Nephron progenitor cell (in vitro differentiated cells): Measurements from ENCODE around the gene PTK7.

Source experiments
- DNase-seq: peaks from one replicate; pipeline ENCODE4 v3.0.0; 2021
- H3K27ac Mint-ChIP-seq: 2 replicates; pipeline ENCODE4 v1.8.0; 2021; ENCODE audit warnings: mild to moderate bottlenecking, moderate library complexity, mixed read lengths
- H3K27me3 Mint-ChIP-seq: 2 replicates; pipeline ENCODE4 v1.8.0; 2021; ENCODE audit warnings: mild to moderate bottlenecking, low read depth, mixed read lengths; ENCODE audit not compliant: poor library complexity
- H3K36me3 Mint-ChIP-seq: 2 replicates; pipeline ENCODE4 v1.8.0; 2021; ENCODE audit warnings: low read depth, mixed read lengths
- H3K4me1 Mint-ChIP-seq: 2 replicates; pipeline ENCODE4 v1.8.0; 2021; ENCODE audit warnings: mixed read lengths
- H3K4me3 Mint-ChIP-seq: 2 replicates; pipeline ENCODE4 v1.8.0; 2021; ENCODE audit warnings: mild to moderate bottlenecking, moderate library complexity, mixed read lengths
- H3K9me3 Mint-ChIP-seq: 2 replicates; pipeline ENCODE4 v1.8.0; 2021; ENCODE audit warnings: mild to moderate bottlenecking, moderate library complexity, mixed read lengths
- CTCF ChIP-seq: fragments of 200-600 bp; sonication (generic); IDR thresholded peaks from 2 replicates; pipeline ENCODE4 v1.5.0; 2021; ENCODE audit warnings: antibody characterized with exemption

PTK7 gene

GRCh38 chr6:43163899-43164298 lies 87.8 kb downstream of the PTK7 start:
- no peak overlapping the region for H3K4me3 Mint-ChIP-seq
- TF ChIP-seq CTCF: no peak
- H3K27me3 Mint-ChIP-seq: no peaks in the 10 kb centered on the region
- peaks cover 30% of the 10 kb centered on the region for H3K36me3 Mint-ChIP-seq
- H3K27ac Mint-ChIP-seq: no peak overlapping the region
- no peak for DNase-seq
- no peaks in the 10 kb centered on the region for H3K9me3 Mint-ChIP-seq
- H3K4me1 Mint-ChIP-seq: peaks cover 10% of the 10 kb centered on the region

GRCh38 chr6:43170417-43170930 lies 94.4 kb downstream of the PTK7 start:
- no peak for TF ChIP-seq CTCF
- H3K4me1 Mint-ChIP-seq: peaks cover 52% of the 10 kb centered on the region
- H3K9me3 Mint-ChIP-seq: no peaks in the 10 kb centered on the region
- peaks cover 4% of the 10 kb centered on the region for H3K27me3 Mint-ChIP-seq
- peak; percentile 65 for DNase-seq
- peaks cover 7% of the 10 kb centered on the region for H3K36me3 Mint-ChIP-seq
- H3K27ac Mint-ChIP-seq: peak overlapping the region; percentile 98
- H3K4me3 Mint-ChIP-seq: peak overlapping the region; percentile 86

- Mint-ChIP-seq H3K4me1 (peaks cover 52% of the 10 kb centered on the region), H3K27ac (peak within 1 kb of the TSS; percentile 98), H3K27me3 (peaks cover 6% of the 10 kb centered on the region), H3K4me3 (peak within 1 kb of the TSS; percentile 94), H3K9me3 (no peaks in the 10 kb centered on the region), H3K36me3 (peaks cover 10% of the 10 kb centered on the region)
- DNase-seq: peak; percentile 99
- peak; percentile 41 for TF ChIP-seq CTCF
Measured at GRCh38 chr6:43170931-43171706, 95.0 kb downstream of the PTK7 start, which contains the start of gene SRF. TSS of gene SRF (plus strand) at chr6:43171269. CDS start at chr6:43171657, 388 bp downstream.

GRCh38 chr6:43171707-43172103 lies 95.6 kb downstream of the PTK7 start:
- no peak overlapping the region for H3K27ac Mint-ChIP-seq
- peaks cover 7% of the 10 kb centered on the region for H3K27me3 Mint-ChIP-seq
- peak overlapping the region; percentile 94 for H3K4me3 Mint-ChIP-seq
- H3K9me3 Mint-ChIP-seq: no peaks in the 10 kb centered on the region
- peaks cover 52% of the 10 kb centered on the region for H3K4me1 Mint-ChIP-seq
- DNase-seq: peak; percentile 61
- TF ChIP-seq CTCF: no peak
- H3K36me3 Mint-ChIP-seq: peaks cover 16% of the 10 kb centered on the region

GRCh38 chr6:43172104-43173007 lies 96.2 kb downstream of the PTK7 start:
- TF ChIP-seq CTCF: no peak
- peak overlapping the region; percentile 94 for H3K4me3 Mint-ChIP-seq
- peaks cover 52% of the 10 kb centered on the region for H3K4me1 Mint-ChIP-seq
- H3K9me3 Mint-ChIP-seq: no peaks in the 10 kb centered on the region
- peak; percentile 65 for DNase-seq
- peaks cover 7% of the 10 kb centered on the region for H3K27me3 Mint-ChIP-seq
- H3K36me3 Mint-ChIP-seq: peaks cover 20% of the 10 kb centered on the region
- peak overlapping the region; percentile 30 for H3K27ac Mint-ChIP-seq
